Upper lobe of left lung (tissue), 4 donors: Measurements from ENCODE around the gene CIB4.

Experiments used
- CTCF ChIP-seq, 6 experiments: fragments of 450-650 bp in 4 of 6; fragments of 200-600 bp in 2 of 6; sonication (generic) in 2 of 6; IDR thresholded peaks; one replicate each; pipeline ENCODE4 v1.5.1; 2016 to 2019; ENCODE audit warnings: antibody characterized with exemption in 6 of 6
- EP300 ChIP-seq, 4 donors: sonication (generic); formaldehyde crosslinking; IDR thresholded peaks; one replicate each; pipeline ENCODE4 v1.5.1; 2017; ENCODE audit warnings: antibody characterized with exemption in 4 of 4, control low read depth in 2 of 4
- POLR2A ChIP-seq, 4 donors: fragments of 450-650 bp; IDR thresholded peaks; one replicate each; pipeline ENCODE4 v1.5.1; 2016 to 2017; ENCODE audit warnings: antibody characterized with exemption in 4 of 4, mild to moderate bottlenecking in 2 of 4
- POLR2AphosphoS5 ChIP-seq, 2 donors: sonication (generic); formaldehyde crosslinking; IDR thresholded peaks; one replicate each; pipeline ENCODE4 v1.5.1; 2017; ENCODE audit warnings: antibody characterized with exemption in 2 of 2

- no peak for TF ChIP-seq CTCF (IDR thresholded peaks at IDR 0.05)
- TF ChIP-seq POLR2A (IDR thresholded peaks at IDR 0.05): no peak
- TF ChIP-seq POLR2AphosphoS5 (IDR thresholded peaks at IDR 0.05): no peak
- no peak for TF ChIP-seq EP300 (IDR thresholded peaks at IDR 0.05)
These were observed 11.4 kb downstream of the CIB4 start for GRCh38 chr2:26629751-26630150.
